Trophoblast cell (in vitro differentiated cells and primary cell): ENCODE results near the gene CUTC.

Experiments
- DNase-seq, 2 donors: peaks; one replicate each; pipeline ENCODE4 v3.0.0-alpha.2; 2016
- H2AFZ ChIP-seq: 2 replicates; pipeline ENCODE4 v1.6.1; 2013; ENCODE audit warnings: low read length, moderate library complexity, mild to moderate bottlenecking; ENCODE audit not compliant: insufficient read depth, poor library complexity
- H2AK5ac ChIP-seq: 2 replicates; pipeline ENCODE4 v1.6.1; 2013; ENCODE audit warnings: mild to moderate bottlenecking, low read length
- H2BK120ac ChIP-seq: 2 replicates; pipeline ENCODE4 v1.6.1; 2013; ENCODE audit warnings: low read length, mild to moderate bottlenecking, moderate library complexity; ENCODE audit not compliant: insufficient read depth, poor library complexity
- H2BK12ac ChIP-seq: 2 replicates; pipeline ENCODE4 v1.6.1; 2013; ENCODE audit warnings: mild to moderate bottlenecking, low read length, moderate library complexity
- H2BK5ac ChIP-seq: 2 replicates; pipeline ENCODE4 v1.6.1; 2013; ENCODE audit warnings: low read length, low read depth, moderate library complexity, mild to moderate bottlenecking; ENCODE audit not compliant: poor library complexity
- H3K14ac ChIP-seq: 2 replicates; pipeline ENCODE4 v1.6.1; 2013; ENCODE audit warnings: mild to moderate bottlenecking, low read length
- H3K18ac ChIP-seq: 2 replicates; pipeline ENCODE4 v1.6.1; 2013; ENCODE audit warnings: mild to moderate bottlenecking, low read length
- H3K23ac ChIP-seq: 2 replicates; pipeline ENCODE4 v1.6.1; 2013; ENCODE audit warnings: low read length
- H3K27ac ChIP-seq: 2 replicates; pipeline ENCODE4 v1.5.1; 2013; ENCODE audit warnings: low read depth, mild to moderate bottlenecking, inconsistent platforms, low read length, moderate library complexity
- H3K27me3 ChIP-seq: 2 replicates; pipeline ENCODE4 v1.6.1; 2013; ENCODE audit warnings: inconsistent platforms, mild to moderate bottlenecking, low read length, moderate library complexity; ENCODE audit not compliant: insufficient read depth
- H3K36me3 ChIP-seq, 2 experiments: 1 replicate in 1 of 2; 2 replicates in 1 of 2; pipeline ENCODE4 v1.6.1; 2013; ENCODE audit warnings: low read length in 2 of 2, mild to moderate bottlenecking in 2 of 2, moderate library complexity in 1 of 2; ENCODE audit not compliant: insufficient read depth in 2 of 2, control insufficient read depth in 1 of 2
- H3K4ac ChIP-seq: 2 replicates; pipeline ENCODE4 v1.6.1; 2013; ENCODE audit warnings: low read depth, mild to moderate bottlenecking, low read length, moderate library complexity
- H3K4me1 ChIP-seq, 2 experiments: 1 replicate in 1 of 2; 2 replicates in 1 of 2; pipeline ENCODE4 v1.6.1; 2013; ENCODE audit warnings: low read length in 2 of 2, mild to moderate bottlenecking in 2 of 2, moderate library complexity in 1 of 2; ENCODE audit not compliant: insufficient read depth in 2 of 2, control insufficient read depth in 1 of 2
- H3K4me2 ChIP-seq: 2 replicates; pipeline ENCODE4 v1.6.1; 2013; ENCODE audit warnings: inconsistent platforms, mild to moderate bottlenecking, low read length, moderate library complexity
- H3K4me3 ChIP-seq: 2 replicates; pipeline ENCODE4 v1.5.1; 2013; ENCODE audit warnings: mild to moderate bottlenecking, low read depth, low read length, inconsistent platforms
- H3K79me1 ChIP-seq: one replicate; pipeline ENCODE4 v1.6.1; 2013; ENCODE audit warnings: low read length
- H3K79me2 ChIP-seq: 2 replicates; pipeline ENCODE4 v1.6.1; 2013; ENCODE audit warnings: low read length, mild to moderate bottlenecking; ENCODE audit not compliant: control insufficient read depth, insufficient read depth, poor library complexity
- H3K9ac ChIP-seq: 2 replicates; pipeline ENCODE4 v1.6.1; 2013; ENCODE audit warnings: mild to moderate bottlenecking, low read length
- H3K9me3 ChIP-seq: 2 replicates; pipeline ENCODE4 v1.6.1; 2013; ENCODE audit warnings: low read depth, mild to moderate bottlenecking, control low read depth, inconsistent platforms, low read length; ENCODE audit not compliant: insufficient read depth
- H4K12ac ChIP-seq: 2 replicates; pipeline ENCODE4 v1.6.1; 2013; ENCODE audit warnings: low read depth, mild to moderate bottlenecking, low read length, moderate library complexity
- H4K8ac ChIP-seq: 2 replicates; pipeline ENCODE4 v1.6.1; 2013; ENCODE audit warnings: low read depth, mild to moderate bottlenecking, low read length, moderate library complexity
- H4K91ac ChIP-seq: one replicate; pipeline ENCODE4 v1.6.1; 2013; ENCODE audit warnings: low read depth, mild to moderate bottlenecking, low read length, moderate library complexity
- WGBS: extraction: QIAGEN DNeasy Blood & Tissue Kit; methylation state at CpG from one replicate; pipeline ENCODE4 v1.1.7; 2013; ENCODE audit warnings: missing lambda C conversion rate; ENCODE audit not compliant: insufficient read length, insufficient coverage; ENCODE audit errors: extremely low coverage; 5-methylcytosine and 5-hydroxymethylcytosine counted together

CUTC gene

DNA sequence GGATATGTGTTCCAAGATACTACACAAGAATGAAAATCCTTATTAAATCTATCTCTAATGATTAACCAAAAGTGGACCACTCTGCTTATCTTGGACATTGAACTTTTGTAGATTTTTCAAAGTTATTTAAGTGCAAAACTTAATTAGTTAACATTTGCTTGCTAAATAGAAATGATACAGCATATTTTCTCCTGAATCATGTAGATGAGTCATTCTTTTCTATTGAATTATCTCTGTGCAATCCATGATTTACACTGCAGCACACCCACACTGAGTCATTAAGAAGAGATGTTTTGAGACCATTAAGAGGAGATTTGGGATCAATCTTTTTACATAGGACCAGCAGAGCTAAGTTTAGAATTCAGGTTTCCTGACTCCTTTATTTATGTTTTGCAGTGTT lies 43.8 kb downstream of the CUTC start:
- Histone ChIP-seq H3K79me1 (peaks cover 9% of the 10 kb centered on the region), H4K8ac (no peak overlapping the region), H3K27me3 (no peaks in the 10 kb centered on the region), H3K9me3 (no peaks in the 10 kb centered on the region), H4K91ac (no peak overlapping the region), H2AFZ (no peak overlapping the region), H3K27ac (no peak overlapping the region), H2BK5ac (no peak overlapping the region), H3K79me2 (peaks cover 2% of the 10 kb centered on the region), H4K12ac (no peak overlapping the region), H3K36me3 (no peaks in the 10 kb centered on the region), H2BK12ac (no peak overlapping the region), H3K4me3 (no peak overlapping the region), H3K14ac (no peak overlapping the region), H3K23ac (no peak overlapping the region), H3K4ac (no peak overlapping the region), H2BK120ac (no peak overlapping the region), H3K18ac (no peak overlapping the region), H2AK5ac (no peak overlapping the region), H3K4me2 (no peak overlapping the region), H3K4me1 (peaks cover 3 to 7% of the 10 kb centered on the region in 2 experiments), H3K9ac (no peak overlapping the region)
- peak in 1 of 2 donors; percentile 23 for DNase-seq

DNA sequence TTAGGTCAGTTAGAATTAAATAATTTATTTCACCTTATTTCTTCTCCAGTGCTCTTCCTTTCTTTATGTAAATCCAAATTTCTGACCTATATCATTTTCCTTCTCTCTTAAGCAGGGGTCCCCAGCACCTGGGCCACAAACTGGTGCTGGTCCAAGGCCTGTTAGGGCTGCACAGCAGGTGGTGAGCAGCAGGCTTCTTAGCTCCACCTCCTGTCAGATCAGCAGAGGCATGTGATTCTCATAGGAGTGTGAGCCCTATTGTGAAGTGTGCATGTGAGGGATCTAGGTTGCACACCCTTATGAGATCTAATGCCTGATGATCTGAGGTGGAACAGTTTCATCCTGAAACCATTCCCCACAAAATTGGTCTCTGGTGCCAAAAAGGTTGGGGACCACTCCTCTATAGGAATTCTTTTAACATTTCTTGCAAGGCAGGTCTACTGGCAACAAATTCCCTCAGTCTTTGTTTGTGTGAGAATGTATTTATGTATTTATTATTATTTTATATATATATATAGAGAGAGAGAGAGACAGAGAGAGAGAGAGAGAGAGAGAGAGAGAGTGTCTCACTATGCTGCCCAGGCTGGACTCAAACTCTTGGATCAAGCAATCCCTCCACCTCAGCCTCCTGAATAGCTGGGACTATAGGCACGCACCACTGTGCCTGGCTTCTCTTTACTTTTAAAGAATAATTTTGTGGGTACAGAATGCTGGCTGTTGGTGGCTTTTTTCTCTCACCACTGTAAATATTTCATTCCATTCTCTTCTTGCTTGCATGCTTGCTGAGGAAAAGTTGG lies 46.1 kb downstream of the CUTC start:
- H4K12ac ChIP-seq = no peak overlapping the region
- peak overlapping the region; percentile 56 for H2BK5ac ChIP-seq
- H3K27me3 ChIP-seq = no peaks in the 10 kb centered on the region
- H2BK12ac ChIP-seq = peak overlapping the region; percentile 92
- H4K8ac ChIP-seq = no peak overlapping the region
- no peak overlapping the region for H3K23ac ChIP-seq
- H3K4ac ChIP-seq = no peak overlapping the region
- H3K18ac ChIP-seq = no peak overlapping the region
- H2AFZ ChIP-seq = no peak overlapping the region
- no CpG with 5 or more reads among the region's 1 CpG for WGBS
- no peak overlapping the region for H3K4me3 ChIP-seq
- no peak overlapping the region for H3K4me2 ChIP-seq
- peak overlapping the region; percentile 51 for H3K14ac ChIP-seq
- H4K91ac ChIP-seq = peak overlapping the region; percentile 47
- peak overlapping the region; percentile 14 for H3K27ac ChIP-seq
- no peak for DNase-seq
- no peaks in the 10 kb centered on the region for H3K9me3 ChIP-seq
- H3K79me1 ChIP-seq = peaks cover 11% of the 10 kb centered on the region
- no peaks in the 10 kb centered on the region for H3K36me3 ChIP-seq
- peaks cover 6 to 9% of the 10 kb centered on the region in 2 experiments for H3K4me1 ChIP-seq
- H2BK120ac ChIP-seq = peak overlapping the region; percentile 58
- H2AK5ac ChIP-seq = peak overlapping the region; percentile 19
- H3K9ac ChIP-seq = no peak overlapping the region
- peaks cover 2% of the 10 kb centered on the region for H3K79me2 ChIP-seq

DNA sequence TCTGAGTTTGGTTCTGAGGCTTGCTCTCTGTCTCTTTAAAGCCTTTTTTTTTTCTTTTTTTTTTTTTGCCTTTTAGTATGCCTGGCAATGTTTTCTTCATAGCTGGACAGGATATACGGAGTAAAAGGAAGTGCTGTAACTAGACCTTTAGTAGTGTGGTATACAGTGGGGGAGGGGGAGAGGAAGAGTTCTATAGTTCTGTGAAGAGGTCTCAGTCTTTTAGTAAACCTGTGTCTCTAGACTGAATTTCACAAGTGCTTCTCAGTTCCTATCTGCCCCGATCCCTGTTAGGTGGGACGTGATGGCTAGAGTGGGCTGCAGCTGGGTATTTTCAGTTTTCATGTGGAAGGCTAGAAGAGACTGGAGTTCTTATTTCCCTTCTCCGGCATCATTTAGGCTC lies 47.3 kb downstream of the CUTC start:
- Histone ChIP-seq H3K4ac (peak overlapping the region; percentile 97), H2AFZ (peak overlapping the region; percentile 90), H3K79me1 (peaks cover 13% of the 10 kb centered on the region), H3K36me3 (no peaks in the 10 kb centered on the region), H3K27me3 (no peaks in the 10 kb centered on the region), H2AK5ac (peak overlapping the region; percentile 86), H3K18ac (peak overlapping the region; percentile 97), H2BK12ac (peak overlapping the region; percentile 100), H3K4me1 (peaks cover 6 to 10% of the 10 kb centered on the region in 2 experiments), H3K79me2 (peaks cover 2% of the 10 kb centered on the region), H3K27ac (peak overlapping the region; percentile 99), H3K4me2 (peak overlapping the region; percentile 68), H4K91ac (peak overlapping the region; percentile 99), H2BK120ac (peak overlapping the region; percentile 100), H3K9ac (no peak overlapping the region), H2BK5ac (peak overlapping the region; percentile 100), H4K8ac (peak overlapping the region; percentile 99), H4K12ac (peak overlapping the region; percentile 62), H3K4me3 (no peak overlapping the region), H3K23ac (no peak overlapping the region), H3K9me3 (no peaks in the 10 kb centered on the region), H3K14ac (peak overlapping the region; percentile 98)
- WGBS = no CpG with 5 or more reads among the region's 4 CpGs
- DNase-seq = peak in 1 of 2 donors; percentile 5

DNA sequence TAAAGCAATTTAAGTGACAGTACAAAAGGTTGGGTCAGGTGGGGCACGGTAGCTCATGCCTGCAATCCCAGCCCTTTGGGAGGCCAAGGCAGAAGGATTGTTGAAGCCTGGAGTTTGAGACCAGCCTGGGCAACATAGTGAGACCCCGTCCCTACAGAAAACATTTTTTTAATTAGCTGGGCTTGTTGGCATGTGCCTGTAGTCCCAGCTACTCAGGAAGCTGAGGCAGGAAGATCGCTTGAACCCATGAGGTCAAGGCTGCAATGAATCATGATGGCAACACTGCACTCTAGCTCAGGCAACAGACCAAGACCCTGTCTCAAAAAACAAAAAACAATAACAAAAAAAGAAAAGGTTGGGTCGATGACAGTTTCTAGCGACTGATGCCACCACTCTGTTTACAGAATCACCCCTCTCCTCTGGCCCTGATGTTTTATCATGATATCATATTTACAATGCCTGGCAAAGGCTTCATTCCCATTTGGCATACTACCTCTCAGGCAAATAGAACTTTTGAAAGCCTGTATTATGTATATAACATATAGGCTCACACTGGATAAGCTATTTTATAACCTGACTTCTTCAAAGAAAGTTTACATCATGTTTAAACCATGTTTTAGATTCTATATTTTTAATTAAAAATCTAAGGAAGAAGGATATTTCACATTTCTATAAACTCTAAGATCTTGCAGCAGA lies 49.8 kb downstream of the CUTC start:
- H3K14ac ChIP-seq = peak overlapping the region; percentile 60
- no CpG with 5 or more reads among the region's 5 CpGs for WGBS
- DNase-seq = no peak

More for the DNA sequence above, 49.8 kb downstream of the CUTC start:
- no peak overlapping the region for H3K4me3 ChIP-seq
- H2AFZ ChIP-seq = no peak overlapping the region
- H3K23ac ChIP-seq = no peak overlapping the region
- H4K91ac ChIP-seq = peak overlapping the region; percentile 62
- H3K27me3 ChIP-seq = no peaks in the 10 kb centered on the region
- no peak overlapping the region for H3K27ac ChIP-seq
- no peaks in the 10 kb centered on the region for H3K36me3 ChIP-seq
- peaks cover 16 to 20% of the 10 kb centered on the region in 2 experiments for H3K4me1 ChIP-seq
- peak overlapping the region; percentile 77 for H2AK5ac ChIP-seq
- no peak overlapping the region for H3K4ac ChIP-seq
- no peak overlapping the region for H2BK120ac ChIP-seq
- peak overlapping the region; percentile 97 for H2BK12ac ChIP-seq
- H4K8ac ChIP-seq = no peak overlapping the region
- peaks cover 16% of the 10 kb centered on the region for H3K79me1 ChIP-seq
- no peak overlapping the region for H4K12ac ChIP-seq
- no peak overlapping the region for H2BK5ac ChIP-seq
- no peak overlapping the region for H3K9ac ChIP-seq
- H3K18ac ChIP-seq = no peak overlapping the region
- H3K9me3 ChIP-seq = no peaks in the 10 kb centered on the region
- H3K4me2 ChIP-seq = no peak overlapping the region
- peaks cover 4% of the 10 kb centered on the region for H3K79me2 ChIP-seq
